GM21360 (cell line): ENCODE measurements around the gene ZNF280D.
"Not testable (repeated sequence)": the region's sequence is repeated elsewhere in the genome, so short reads cannot be mapped to it uniquely, and the experiment has no call there.

Experiments used
- ATAC-seq: cut with Tn5 transposase; IDR thresholded peaks from one replicate; pipeline ENCODE4 v1.9.1; 2021; ENCODE audit warnings: mild to moderate bottlenecking, moderate library complexity; ENCODE audit not compliant: unreplicated experiment

The ZNF280D gene

DNA sequence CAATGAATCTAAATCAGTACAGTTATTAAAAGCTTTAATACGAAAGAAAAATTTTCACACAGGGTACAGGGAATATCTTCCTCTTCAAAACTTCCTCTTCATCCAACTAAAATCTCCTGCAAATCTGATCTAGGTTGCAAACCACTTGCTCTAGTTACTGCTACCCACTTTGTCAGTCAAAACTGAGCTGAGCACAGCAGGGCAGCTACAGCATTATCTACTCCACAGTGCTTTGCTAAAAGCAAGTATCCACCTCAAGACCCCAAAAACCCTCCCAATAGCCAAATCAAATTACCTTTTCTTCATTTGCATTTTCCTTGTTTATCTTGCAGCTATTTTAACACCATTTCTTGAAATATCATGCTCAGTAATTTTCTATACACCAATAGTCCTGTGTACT lies 14.7 kb downstream of the ZNF280D start:
- no peak for ATAC-seq

DNA sequence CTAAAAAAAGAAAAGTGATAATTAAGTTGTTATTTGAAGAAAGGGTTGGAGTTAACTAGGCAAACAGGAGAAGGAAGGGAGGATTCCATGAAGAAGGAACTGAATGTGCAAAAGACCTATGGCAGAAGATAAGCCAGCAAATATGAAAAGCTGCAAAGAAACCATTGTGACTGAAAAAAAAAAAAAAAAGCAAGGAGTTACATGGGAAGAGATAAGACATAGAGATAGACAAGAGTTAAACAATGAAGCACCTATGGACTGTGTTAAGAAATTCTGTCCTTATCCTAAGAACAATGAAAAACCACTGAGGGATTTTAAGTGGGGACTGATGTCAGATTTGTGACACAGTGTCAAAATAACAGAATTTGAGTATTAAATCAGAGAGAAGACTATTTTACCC lies 17.0 kb downstream of the ZNF280D start:
- ATAC-seq = no peak

DNA sequence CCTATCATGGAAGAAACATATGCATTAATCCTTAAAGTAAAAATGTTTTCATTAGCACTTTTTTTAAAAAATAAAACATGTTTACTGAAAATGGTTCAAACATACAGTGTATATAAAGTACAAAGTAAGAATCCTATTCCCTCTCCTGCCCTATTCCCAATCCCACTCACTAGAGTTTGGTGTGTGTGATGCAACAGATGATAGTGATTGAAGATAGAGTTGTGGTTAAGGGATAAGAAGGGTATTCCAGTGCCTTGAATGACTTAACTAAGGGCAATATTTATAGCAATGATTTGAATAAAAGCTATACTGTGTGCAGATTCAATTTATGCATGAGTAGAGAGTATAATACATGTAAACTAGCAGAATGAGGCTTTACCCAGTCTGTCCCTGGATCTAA lies 18.1 kb downstream of the ZNF280D start:
- no peak for ATAC-seq

DNA sequence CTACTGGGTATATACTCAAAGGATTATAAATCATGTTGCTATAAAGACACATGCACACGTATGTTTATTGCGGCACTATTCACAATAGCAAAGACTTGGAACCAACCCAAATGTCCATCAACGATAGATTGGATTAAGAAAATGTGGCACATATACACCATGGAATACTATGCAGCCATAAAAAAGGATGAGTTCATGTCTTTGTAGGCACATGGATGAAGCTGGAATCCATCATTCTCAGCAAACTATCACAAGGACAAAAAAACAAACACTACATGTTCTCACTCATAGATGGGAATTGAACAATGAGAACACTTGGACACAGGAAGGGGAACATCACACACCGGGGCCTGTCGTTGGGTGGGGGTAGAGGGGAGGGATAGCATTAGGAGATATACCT lies 23.8 kb downstream of the ZNF280D start:
- ATAC-seq = not testable (repeated sequence)

DNA sequence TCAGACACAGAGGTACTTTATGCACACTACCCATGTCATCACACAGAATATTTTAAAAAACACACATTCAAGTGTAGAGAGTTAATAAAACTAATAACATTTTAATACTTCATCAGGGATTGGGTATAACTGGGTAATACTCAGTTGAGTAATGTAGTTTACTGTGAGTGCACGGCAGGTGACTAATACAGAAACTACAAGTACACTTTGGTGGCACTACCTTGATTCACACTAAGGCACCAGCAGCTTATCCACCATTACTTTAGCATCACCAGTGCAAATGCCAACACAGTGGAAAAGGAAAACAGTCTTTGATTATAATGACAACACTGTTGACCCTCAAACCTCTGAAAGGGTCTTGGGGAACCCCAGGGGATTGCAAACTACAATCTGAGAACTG lies 33.6 kb downstream of the ZNF280D start:
- no peak for ATAC-seq

DNA sequence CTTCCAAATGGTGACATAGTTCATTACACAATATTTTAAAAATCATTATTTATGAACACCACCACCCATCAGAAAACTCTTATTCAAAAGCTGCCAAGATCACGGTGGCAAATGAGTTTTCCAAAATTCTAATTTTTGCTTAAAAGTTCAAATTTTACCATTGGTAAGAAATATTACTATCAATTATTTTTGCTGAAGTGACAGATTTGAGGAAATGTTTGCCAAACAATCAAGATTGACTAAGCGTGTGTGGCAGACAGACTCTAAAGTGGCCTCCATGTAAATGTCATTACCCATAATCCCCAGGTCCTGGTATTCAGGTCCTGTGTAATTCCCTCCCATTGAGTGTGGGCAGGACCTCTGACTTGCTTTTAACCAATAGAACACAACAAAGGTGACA lies 35.0 kb downstream of the ZNF280D start:
- no peak for ATAC-seq

DNA sequence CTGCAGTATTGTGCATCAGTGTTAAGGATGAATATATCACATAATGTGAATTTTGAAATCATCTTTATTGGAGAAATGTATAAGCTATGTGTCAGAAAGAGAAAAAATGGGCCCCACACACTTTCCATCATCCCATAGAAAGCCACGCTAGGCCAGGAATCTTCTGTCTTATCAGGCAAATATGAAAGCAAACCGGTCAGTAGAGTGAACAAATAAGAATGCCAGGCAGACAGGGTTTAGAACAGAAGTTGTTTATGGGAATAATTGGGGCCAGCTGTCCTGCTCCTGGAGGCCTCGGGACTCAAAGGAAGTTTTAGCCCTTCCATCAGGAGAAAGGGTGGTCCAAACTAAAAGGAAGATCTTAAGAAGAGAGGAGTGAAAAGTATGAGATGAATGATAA lies 39.5 kb downstream of the ZNF280D start:
- no peak for ATAC-seq

DNA sequence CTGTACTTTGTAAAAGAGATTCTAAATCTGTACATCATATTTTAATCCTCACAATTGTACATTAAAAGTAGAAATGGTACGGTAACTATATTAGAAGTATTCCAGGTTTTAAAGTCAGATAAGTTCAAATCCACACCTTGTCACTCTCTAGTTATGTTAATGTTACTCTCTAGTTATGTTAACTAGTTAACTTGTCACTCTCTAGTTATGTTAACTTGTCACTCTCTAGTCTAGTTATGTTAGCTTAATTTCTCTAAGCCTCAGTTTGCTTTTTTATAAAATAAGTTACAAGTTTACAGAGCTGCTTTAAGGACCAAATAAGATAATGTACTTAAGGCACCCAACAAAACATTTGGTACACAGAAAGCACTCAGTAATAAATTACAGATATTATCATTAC lies 42.6 kb downstream of the ZNF280D start:
- ATAC-seq = no peak

DNA sequence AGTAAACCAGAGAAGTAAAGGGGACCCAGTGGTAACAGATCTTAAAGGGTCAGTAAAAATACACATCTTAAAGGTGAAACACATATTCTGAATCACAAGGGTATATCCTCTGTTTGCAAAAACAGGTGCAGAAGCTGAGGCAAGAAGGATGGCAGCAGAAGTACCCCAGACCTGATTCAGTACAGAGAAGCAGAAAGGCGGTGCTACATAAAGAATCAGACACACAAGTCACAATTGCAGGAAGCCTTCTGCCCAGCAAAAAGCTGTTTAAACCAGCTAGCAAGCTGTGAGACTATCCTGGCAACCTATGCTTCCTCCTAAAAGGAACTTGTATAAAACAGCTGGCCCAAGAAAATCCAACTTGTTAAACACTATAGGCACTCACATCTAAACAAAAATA lies 49.4 kb downstream of the ZNF280D start:
- ATAC-seq = no peak

DNA sequence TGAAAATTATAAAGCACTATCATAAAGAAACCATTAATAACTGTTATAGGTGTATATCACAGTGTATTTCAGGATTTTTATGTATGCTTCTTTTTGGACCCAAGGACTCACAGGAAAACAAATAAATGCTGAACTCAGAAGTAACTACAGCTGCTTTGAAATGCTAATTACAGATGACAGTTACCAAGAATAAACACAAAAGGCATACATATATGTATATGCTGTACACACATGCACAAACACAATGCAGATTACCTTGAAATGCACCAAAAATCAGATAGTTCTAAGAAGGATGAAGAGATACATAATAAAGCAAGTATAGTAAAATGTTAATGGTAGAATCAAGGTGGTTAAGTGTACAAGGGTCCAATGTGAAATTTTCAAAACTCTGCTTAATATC lies 52.2 kb downstream of the ZNF280D start:
- no peak for ATAC-seq

DNA sequence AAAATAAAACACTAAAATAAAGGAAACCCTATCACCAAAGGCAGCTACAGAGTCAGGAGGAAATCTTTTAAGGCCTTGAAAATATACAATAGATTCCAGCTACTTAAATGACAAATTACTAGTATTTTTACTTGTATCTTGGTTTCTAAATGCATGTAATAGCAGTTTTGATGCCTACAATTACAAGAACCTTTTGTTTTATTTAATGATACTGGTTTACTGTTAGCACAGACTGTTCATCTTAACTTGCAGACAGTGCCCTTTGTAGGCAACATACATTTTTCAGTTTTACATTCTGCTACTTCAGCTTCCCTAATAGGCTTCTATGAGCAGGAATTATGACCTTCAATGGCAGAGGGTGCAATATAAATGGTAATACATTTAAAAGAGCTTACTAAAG lies 54.1 kb downstream of the ZNF280D start:
- ATAC-seq = no peak

DNA sequence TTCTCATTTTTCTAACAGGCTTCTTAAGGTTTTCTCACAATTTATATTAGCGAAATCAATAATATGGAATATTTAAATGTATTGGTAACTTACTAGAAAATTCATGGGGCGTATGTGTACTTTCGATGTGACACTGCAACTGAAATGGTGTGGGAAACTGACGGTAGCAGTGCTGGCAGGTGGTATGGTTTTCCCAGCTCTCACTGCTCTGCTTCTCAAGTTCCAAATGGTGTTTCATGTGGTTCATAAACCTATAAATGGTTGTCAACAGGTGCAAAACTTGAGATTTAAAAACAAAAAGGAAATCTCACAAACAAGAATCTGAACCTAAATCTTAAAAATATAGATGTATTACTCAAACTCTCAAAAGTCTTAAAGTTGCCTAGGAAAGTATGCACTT lies 54.7 kb downstream of the ZNF280D start:
- no peak for ATAC-seq

DNA sequence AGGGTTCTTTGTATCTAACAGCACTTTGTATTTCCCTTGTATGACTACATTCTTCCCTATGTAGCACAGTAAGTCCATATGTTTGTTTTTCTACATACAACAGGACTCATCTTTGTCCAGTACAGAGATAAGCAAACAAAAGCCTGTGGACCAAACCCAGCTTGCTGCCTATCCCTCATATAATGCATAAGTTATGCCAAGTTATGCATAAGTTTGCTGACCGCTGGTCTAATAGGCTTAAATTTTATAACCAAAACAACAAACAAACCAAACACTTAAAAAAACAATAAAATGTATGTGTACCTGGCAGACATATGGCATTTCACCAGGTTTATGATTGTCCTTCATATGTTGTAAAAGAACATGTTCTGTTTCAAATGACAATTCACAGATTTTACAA lies 56.0 kb downstream of the ZNF280D start:
- no peak for ATAC-seq

DNA sequence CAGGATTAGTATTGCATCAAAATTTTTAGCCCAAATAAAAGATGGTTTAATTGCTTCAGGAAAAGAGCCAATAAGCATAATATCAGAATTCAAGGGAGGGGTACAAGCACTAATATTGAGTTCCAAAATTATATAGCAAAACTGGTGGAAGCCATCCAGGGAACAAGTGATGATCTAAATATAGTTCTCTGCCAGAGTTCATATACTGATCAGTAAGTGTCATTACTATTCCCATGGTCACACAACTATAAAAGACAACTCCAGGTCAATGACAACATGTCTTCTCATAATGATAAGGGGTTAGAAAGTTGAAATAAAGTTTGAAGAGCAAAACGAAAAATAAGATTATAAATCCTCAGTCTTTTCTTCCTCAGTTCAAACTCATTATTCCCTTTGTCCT lies 57.4 kb downstream of the ZNF280D start:
- no peak for ATAC-seq

DNA sequence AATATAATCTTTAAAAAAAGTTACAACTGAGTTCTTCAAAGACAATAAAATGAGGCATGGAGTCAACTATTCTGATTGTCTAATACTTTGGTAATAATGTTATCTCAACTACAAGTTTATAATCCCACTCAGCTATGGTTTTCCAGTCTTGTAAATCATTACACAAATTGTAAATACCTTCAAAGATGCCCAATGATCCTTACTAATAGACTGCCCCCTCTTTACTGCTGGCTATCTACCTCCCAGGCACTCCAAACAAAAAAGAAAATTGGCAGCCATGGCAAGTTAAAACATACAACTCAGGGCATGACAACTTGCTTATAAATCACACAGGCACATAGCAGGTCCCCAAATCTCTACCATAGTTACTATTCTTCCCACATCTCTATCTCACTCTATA lies 58.5 kb downstream of the ZNF280D start:
- no peak for ATAC-seq

DNA sequence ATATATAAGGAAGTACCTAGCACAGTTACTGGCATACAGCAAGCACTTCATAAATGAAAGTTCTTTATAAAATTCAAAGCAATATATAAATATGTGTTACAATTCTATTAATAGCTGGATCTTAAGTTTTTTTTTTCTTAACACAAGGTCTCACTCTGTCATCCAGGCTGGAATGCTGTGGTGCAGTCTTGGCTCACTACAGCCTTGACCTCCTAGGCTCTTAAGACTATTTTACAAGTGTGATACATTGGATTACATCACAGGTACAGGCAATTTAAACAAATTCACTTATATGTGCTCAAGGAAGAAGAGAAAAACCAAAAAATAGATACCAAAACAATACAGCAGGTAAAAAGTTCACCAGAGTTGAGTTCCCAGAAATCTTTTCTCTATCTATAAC lies 60.6 kb downstream of the ZNF280D start:
- ATAC-seq = no peak

DNA sequence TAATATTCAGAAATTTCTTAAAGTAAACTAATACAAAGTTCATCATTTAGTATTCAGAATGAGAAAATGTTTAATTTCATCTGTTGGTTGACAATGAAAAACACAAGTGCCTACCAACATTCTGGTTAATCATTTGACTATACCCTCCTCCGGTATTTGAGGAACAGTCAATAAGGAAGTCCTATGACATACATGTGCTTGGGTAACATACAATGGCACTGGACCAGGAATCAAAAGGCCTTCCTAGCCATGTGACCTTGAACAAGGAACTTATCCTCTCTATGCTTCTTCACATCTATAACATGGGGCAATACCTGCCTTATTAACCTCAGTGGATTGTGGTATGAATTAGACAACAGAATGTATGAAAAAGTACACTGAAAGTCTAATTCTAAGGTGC lies 65.8 kb downstream of the ZNF280D start:
- ATAC-seq = no peak

DNA sequence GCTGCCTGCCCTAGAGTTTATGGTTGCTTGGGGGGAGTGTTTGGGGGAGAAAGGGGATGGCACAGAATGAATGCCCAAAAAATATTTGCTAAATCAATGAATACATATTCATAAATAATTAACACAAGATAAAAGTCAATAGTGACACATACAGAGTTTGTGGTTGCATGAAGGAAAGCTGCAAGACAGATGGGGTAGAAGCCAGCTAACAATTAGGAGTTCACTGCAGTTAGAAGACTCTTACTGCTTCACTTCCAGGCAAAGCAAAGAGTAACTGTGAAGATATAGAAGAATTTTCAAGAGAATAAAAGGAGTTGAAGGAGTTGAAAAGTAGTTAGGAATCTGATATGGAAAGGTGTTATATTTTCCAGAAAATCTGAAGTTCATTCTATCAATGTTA lies 72.4 kb downstream of the ZNF280D start:
- no peak for ATAC-seq

DNA sequence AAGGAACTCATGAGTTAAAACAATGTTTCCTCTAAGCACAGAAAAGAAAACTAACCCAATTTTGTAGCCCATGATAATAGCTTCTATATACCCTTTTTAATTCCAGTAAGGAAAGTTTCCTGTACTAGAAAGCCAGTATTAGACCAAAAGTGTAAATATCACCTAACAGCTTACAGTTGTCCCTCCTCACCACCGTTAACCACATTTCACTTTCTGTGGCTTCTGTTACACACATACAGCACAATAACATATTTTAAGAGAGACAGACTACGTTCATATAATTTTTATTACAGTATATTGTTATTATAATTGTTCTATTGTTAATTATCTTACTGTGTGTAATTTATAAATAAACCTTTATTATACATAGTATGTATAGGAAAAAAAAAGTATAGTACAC lies 74.1 kb downstream of the ZNF280D start:
- no peak for ATAC-seq

DNA sequence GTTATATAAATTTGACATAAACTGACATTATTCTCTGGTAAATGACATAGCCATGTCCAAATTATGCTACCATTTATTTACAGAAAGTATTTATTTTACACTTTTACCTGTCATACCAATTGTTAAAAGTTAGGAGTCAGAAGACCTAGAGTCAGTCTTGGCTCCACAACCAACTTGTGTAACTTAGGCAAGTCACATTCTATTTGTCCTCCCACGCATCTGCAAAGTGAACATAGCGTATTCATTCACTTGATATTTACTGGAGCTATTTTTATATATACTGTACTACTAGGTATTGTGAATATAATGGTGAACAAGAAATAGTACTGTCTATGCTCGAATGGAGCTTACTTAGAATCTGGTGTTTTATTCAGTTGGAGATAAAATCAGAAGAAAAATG lies 78.7 kb downstream of the ZNF280D start:
- no peak for ATAC-seq

DNA sequence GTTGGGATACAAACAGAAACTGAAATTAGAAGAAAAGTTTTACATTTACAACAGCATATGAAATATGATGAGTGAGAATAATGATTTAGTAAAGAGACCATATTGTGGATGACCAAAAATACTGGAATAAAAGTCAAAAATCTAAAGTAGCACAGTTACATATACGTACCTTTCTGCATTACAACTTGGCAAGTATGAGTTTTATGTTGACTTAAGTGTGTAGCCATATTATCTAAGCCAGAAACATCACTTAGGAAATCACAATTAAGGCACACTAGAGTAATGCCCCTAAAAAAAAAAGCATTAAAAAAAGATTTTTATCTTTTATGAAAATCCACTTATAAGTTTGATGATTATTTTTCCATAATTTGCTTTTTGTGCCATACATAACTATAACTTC lies 79.1 kb downstream of the ZNF280D start:
- no peak for ATAC-seq

DNA sequence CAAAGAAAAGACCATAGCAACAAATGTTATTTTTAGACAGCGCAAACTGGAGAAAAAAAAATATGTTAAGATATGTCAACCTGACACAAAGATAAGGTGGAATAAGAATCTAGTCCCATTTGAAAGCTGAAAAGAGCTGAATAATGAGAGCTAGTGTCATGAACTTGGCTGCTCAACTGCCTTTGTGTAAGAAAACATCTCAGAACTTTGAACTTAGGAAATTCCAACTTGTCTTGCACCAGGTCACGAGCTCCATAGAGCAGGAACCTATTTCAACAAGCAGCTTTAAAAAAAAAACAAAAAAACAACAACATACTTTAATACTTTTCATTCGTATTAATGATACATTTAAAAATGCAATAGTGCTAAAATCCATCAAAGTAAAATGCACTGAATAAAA lies 79.5 kb downstream of the ZNF280D start:
- ATAC-seq = no peak

DNA sequence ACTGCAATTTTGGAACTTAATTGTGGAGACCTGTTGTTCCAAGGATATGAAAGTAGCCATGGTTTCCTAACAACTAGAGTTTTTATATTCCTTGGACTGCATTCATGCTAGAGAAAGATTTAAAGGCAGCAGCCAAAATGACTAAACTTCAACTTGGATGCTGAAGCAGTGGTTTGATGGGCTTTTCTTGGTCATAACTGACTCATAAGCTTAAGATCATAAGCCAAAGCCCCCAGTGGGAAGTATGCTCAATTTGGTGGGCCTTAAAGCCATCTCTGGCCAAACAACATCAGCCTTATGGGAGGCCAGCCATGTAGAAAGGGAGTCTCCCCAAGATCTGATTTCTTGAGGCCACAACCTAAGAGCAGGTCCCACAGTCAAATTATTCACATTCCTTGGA lies 80.2 kb downstream of the ZNF280D start:
- no peak for ATAC-seq

DNA sequence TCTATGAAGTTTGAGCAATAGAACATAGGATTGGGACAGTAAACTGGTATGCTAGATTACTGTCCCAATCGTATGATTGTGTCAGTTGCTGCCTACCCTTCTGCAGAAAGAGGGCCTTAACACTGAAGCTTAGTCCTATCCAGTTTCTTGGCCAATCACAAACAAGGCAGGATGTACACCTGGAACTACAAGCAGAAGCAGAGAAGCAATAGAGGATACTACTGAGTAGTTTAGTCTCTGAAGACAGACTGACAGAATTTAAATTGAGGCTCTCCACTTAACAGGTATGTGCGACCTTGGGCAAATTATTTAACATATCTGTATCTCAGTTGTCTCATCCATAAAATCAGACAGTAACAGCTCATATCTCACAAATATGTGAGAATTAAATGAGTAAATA lies 85.0 kb downstream of the ZNF280D start:
- ATAC-seq = no peak
